ENCODE data around the gene DMBX1. TPM values are rescaled to one million over a fixed set of nuclear protein-coding genes. Genes with fewer than 3 reads are reported as not detected.

The DMBX1 gene
- polyA plus RNA-seq, 4 donors, result 0.01 TPM; not detected in 3

Other genes starting within 250 kb of the DMBX1 start
- gene RAD54L, start 242.1 kb upstream of the DMBX1 start, polyA plus RNA-seq, result 1 to 10 TPM; 1.9 to 9.7 (median 3.9) TPM
- gene LRRC41, start 186.2 kb upstream of the DMBX1 start, polyA plus RNA-seq, result 10 to 100 TPM; 20.8 to 64.3 (median 30.1) TPM
- 1,000 to 10,000 TPM in 1 of 4 donors, 100 to 1,000 TPM in 3; 294 to 1,100 (median 915) TPM for gene UQCRH, start 186.1 kb upstream of the DMBX1 start, polyA plus RNA-seq
- gene NSUN4, start 149.0 kb upstream of the DMBX1 start, polyA plus RNA-seq, result 10 to 100 TPM in 3 of 4 donors, 1 to 10 TPM in 1; 8.3 to 19.8 (median 11.6) TPM
- gene FAAH, start 95.5 kb upstream of the DMBX1 start, polyA plus RNA-seq, result 100 to 1,000 TPM in 1 of 4 donors, 10 to 100 TPM in 3; 28.7 to 138 (median 68.6) TPM
- not detected for gene KNCN, start 61.8 kb downstream of the DMBX1 start, polyA plus RNA-seq
- gene MKNK1, start 114.4 kb downstream of the DMBX1 start, polyA plus RNA-seq, result 10 to 100 TPM; 20.2 to 42.5 (median 33.5) TPM
- 10 to 100 TPM in 2 of 4 donors, 1 to 10 TPM in 2; 7.8 to 12.0 (median 9.5) TPM for gene MOB3C, start 127.0 kb downstream of the DMBX1 start, polyA plus RNA-seq
- 10 to 100 TPM; 23.0 to 42.8 (median 34.6) TPM for gene ATPAF1, start 178.5 kb downstream of the DMBX1 start, polyA plus RNA-seq
- gene TEX38, start 182.0 kb downstream of the DMBX1 start, polyA plus RNA-seq, result under 1 TPM in 1 of 4 donors, not detected in 3; 0.09 TPM
- gene EFCAB14, start 229.3 kb downstream of the DMBX1 start, polyA plus RNA-seq, result 10 to 100 TPM; 25.0 to 80.0 (median 28.2) TPM

All from small intestine (tissue), 4 donors.